IPS-NIHi7 (cell line): ENCODE data around the gene SBK2.
"Not testable (repeated sequence)": the region's sequence is repeated elsewhere in the genome, so short reads cannot be mapped to it uniquely, and the experiment has no call there.

Source experiments
- DNase-seq: peaks from one replicate; pipeline ENCODE4 v3.0.0; 2012; ENCODE audit warnings: mixed read lengths; ENCODE audit errors: extremely low spot score

SBK2 gene

GRCh38 chr19:55536951-55537740 is at the start of gene SBK2:
Gene SBK2 (minus strand): TSS chr19:55537133. CDS start chr19:55536294, 839 bp downstream.
- DNase-seq = peak; percentile 97

- peak; percentile 84 for DNase-seq
These were observed 48.9 kb upstream of the SBK2 start for GRCh38 chr19:55585658-55586339.

- DNase-seq = no peak
These were observed 47.9 kb upstream of the SBK2 start for GRCh38 chr19:55584871-55585270.

GRCh38 chr19:55583897-55584296 is 47.0 kb upstream of the SBK2 start:
- DNase-seq = not testable (repeated sequence)

GRCh38 chr19:55582284-55582683 is 45.4 kb upstream of the SBK2 start:
- DNase-seq = not testable (repeated sequence)

- no peak for DNase-seq
These were observed 44.9 kb upstream of the SBK2 start for GRCh38 chr19:55581823-55582223.

GRCh38 chr19:55581145-55581822 is 44.4 kb upstream of the SBK2 start:
- no peak for DNase-seq

- DNase-seq = peak; percentile 88
These were observed 43.8 kb upstream of the SBK2 start, which contains the start of gene ZNF579 for GRCh38 chr19:55580628-55581144. Gene ZNF579 (minus strand): TSS chr19:55580848. CDS start chr19:55579639, 1,209 bp downstream.

- DNase-seq = no peak
These were observed 43.1 kb upstream of the SBK2 start for GRCh38 chr19:55579766-55580621.

- no peak for DNase-seq
These were observed 42.1 kb upstream of the SBK2 start for GRCh38 chr19:55578761-55579747.

GRCh38 chr19:55578031-55578760 is 41.3 kb upstream of the SBK2 start:
- no peak for DNase-seq

GRCh38 chr19:55576746-55577145 is 39.8 kb upstream of the SBK2 start:
- no peak for DNase-seq

GRCh38 chr19:55573929-55574328 is 37.0 kb upstream of the SBK2 start:
- not testable (repeated sequence) for DNase-seq

GRCh38 chr19:55569477-55569876 is 32.5 kb upstream of the SBK2 start:
- DNase-seq = not testable (repeated sequence)

- DNase-seq = no peak
These were observed 30.9 kb upstream of the SBK2 start for GRCh38 chr19:55567708-55568328.

GRCh38 chr19:55566823-55567222 is 29.9 kb upstream of the SBK2 start:
- DNase-seq = peak; percentile 6

- DNase-seq = peak; percentile 12
These were observed 26.3 kb upstream of the SBK2 start for GRCh38 chr19:55563261-55563690.

GRCh38 chr19:55559684-55560083 is 22.8 kb upstream of the SBK2 start:
- no peak for DNase-seq

GRCh38 chr19:55554741-55555152 is 17.8 kb upstream of the SBK2 start:
- DNase-seq = no peak
